Heart left ventricle (tissue), 16 donors: ENCODE measurements around the gene DSCAML1. TPM values are rescaled to one million over a fixed set of nuclear protein-coding genes. Genes with fewer than 3 reads are reported as not detected.

Experiments used
- ATAC-seq, 4 donors: fragments of 200-7000 bp; cut with Tn5 transposase; one replicate each; pipeline ENCODE4 v1.9.1; 2020 to 2022; ENCODE audit warnings: moderate library complexity in 4 of 4, mild to moderate bottlenecking in 3 of 4, moderate number of reproducible peaks in 1 of 4
- DNase-seq, 5 donors: peaks; one replicate each; pipeline ENCODE4 v3.0.0-alpha.2; 2020
- H3K27ac ChIP-seq, 12 donors: fragments of 200-600 bp; sonication (generic) in 4 of 12; one replicate each; pipeline versions ENCODE4 v1.5.0 to v1.8.0; 2016 to 2022; ENCODE audit warnings: mild to moderate bottlenecking in 2 of 12
- H3K27me3 ChIP-seq, 9 donors: fragments of 200-600 bp; sonication (generic) in 2 of 9; one replicate each; pipeline versions ENCODE4 v1.5.1 to v1.8.0; 2016 to 2022; ENCODE audit warnings: mild to moderate bottlenecking in 3 of 9
- H3K36me3 ChIP-seq, 9 donors: fragments of 200-600 bp; sonication (generic) in 2 of 9; one replicate each; pipeline versions ENCODE4 v1.5.0 to v1.8.0; 2018 to 2022; ENCODE audit warnings: mild to moderate bottlenecking in 2 of 9
- H3K4me1 ChIP-seq, 12 donors: fragments of 200-600 bp; sonication (generic) in 4 of 12; one replicate each; pipeline versions ENCODE4 v1.5.0 to v1.8.0; 2016 to 2022; ENCODE audit warnings: mild to moderate bottlenecking in 3 of 12
- H3K4me3 ChIP-seq, 12 donors: fragments of 200-600 bp; sonication (generic) in 4 of 12; one replicate each; pipeline versions ENCODE4 v1.5.0 to v1.8.0; 2017 to 2022; ENCODE audit warnings: mild to moderate bottlenecking in 9 of 12, moderate library complexity in 4 of 12
- H3K9me3 ChIP-seq, 12 donors: fragments of 200-600 bp; sonication (generic) in 4 of 12; one replicate each; pipeline versions ENCODE4 v1.5.0 to v1.8.0; 2016 to 2022; ENCODE audit warnings: mild to moderate bottlenecking in 1 of 12
- CTCF ChIP-seq, 12 donors: fragments of 200-600 bp; sonication (generic) in 4 of 12; IDR thresholded peaks; one replicate each; pipeline versions ENCODE4 v1.5.0 to v1.8.0; 2018 to 2022; ENCODE audit warnings: antibody characterized with exemption in 12 of 12, mild to moderate bottlenecking in 5 of 12
- POLR2A ChIP-seq, 2 donors: fragments of 450-650 bp; IDR thresholded peaks; one replicate each; pipeline ENCODE4 v1.6.1; 2017; ENCODE audit warnings: antibody characterized with exemption in 2 of 2, mild to moderate bottlenecking in 2 of 2, moderate library complexity in 2 of 2
- WGBS, 4 donors: extraction: QIAGEN DNeasy Blood & Tissue Kit in 2 of 4; methylation state at CpG; one replicate each; pipeline versions ENCODE4 v1.1.5 to v1.1.7; 2013 to 2018; 5-methylcytosine and 5-hydroxymethylcytosine counted together
- intact Hi-C, 10 donors: fragments of 100-400 bp; cut with DNase I; formaldehyde crosslinking; loops; one replicate each; pipeline versions ENCODE4 v1.11.1 to v1.14.2; 2022
- polyA plus RNA-seq, 2 donors: library from polyadenylated mRNA; stranded (reverse); fragments of 200-250 nt; gene quantifications; one replicate each; pipeline ENCODE4 v1.2.3, GENCODE V29; 2013
- total RNA-seq, 9 donors: library from RNA; depleted of rRNA in 2 of 9; stranded (reverse); fragments of >200 nt in 2 of 9; fragmentation: NEBNext Ultra II Directional in 3 of 9; extraction: Animal tissue kit (Norgen Biotek cat#: 25700) in 3 of 9; gene quantifications; one replicate each; pipeline versions ENCODE4 v1.1.0 to v1.2.4, GENCODE V29; 2016 to 2023
- donor health status: ischemic (EF 13 %, LVEDD 7.1; RV severe dilation, severe dysfunction).
- donor health status: healthy with polysubstance abuse.
- donor health status: DM: no; HTN: yes; CAD: no.
- donor health status: DM: no; HTN: no; CAD: no.
- donor health status: ischemic (EF 25% LVEDD 6.9; RV normal size, moderate dysfunction).
- donor health status: ischemic (EF 25% LVEDD 5.7; RV mildly dilated, moderate dysfunction).
- donor health status: healthy.
- donor health status: DM: yes; HTN: yes; CAD: no.
- donor health status: ischemic (EF 35%, LVEDD 5.7; RV mildly dilated, moderate dysfunction).
- donor health status: nonischemic (EF 11% LVEDD 7.7; RV severe dilation, severe dysfunction).
- donor health status: DM: yes; HTN: yes; CAD: no.
- donor health status: PGD.
- donor health status: ischemic (EF 29% LVEDD 5.4; RV normal size, mild dysfunction).
- donor health status: nonischemic (EF 23%, LVEDD 6.1; RV moderate dilation, normal function).

Gene DSCAML1
- total and polyA plus RNA-seq, 11 donors: 0.05 to 1.7 (median 0.76) TPM

- Histone ChIP-seq H3K27ac (no peak overlapping the region), H3K4me3 (no peak overlapping the region), H3K27me3 (no peaks in the 10 kb centered on the region), H3K4me1 (peaks cover 0 to 29% (median 9%) of the 10 kb centered on the region in 12 donors), H3K36me3 (peaks cover 0 to 50% (median 23%) of the 10 kb centered on the region in 9 donors), H3K9me3 (no peaks in the 10 kb centered on the region)
- no peak for ATAC-seq
- intact Hi-C loops: loop anchor here in 8 of 10 donors (5.0 to 10.0 kb wide), 5 partner anchors 37 to 215 kb away; partner anchors contain the start of gene FXYD6 (in 1 of the 8)
- TF ChIP-seq CTCF (IDR thresholded peaks at IDR 0.05) (no peak), POLR2A (IDR thresholded peaks at IDR 0.05) (no peak)
- DNase-seq: peak in 3 of 5 donors; percentile 1 to 20 (median 18)
- 92 to 95% (median 94%) methylated on average over 9 to 10 of the region's 10 CpGs for WGBS, 4 donors
These were observed 43.2 kb upstream of the DSCAML1 start for GRCh38 chr11:117839936-117840813.

GRCh38 chr11:117839380-117839881, 42.4 kb upstream of the DSCAML1 start:
- no peaks in the 10 kb centered on the region for H3K9me3 ChIP-seq
- intact Hi-C loops: no loop called here
- no peak overlapping the region for H3K27ac ChIP-seq
- peaks cover 0 to 29% (median 9%) of the 10 kb centered on the region in 12 donors for H3K4me1 ChIP-seq
- DNase-seq: peak in 3 of 5 donors; percentile 2 to 7 (median 4)
- peaks cover 0 to 50% (median 23%) of the 10 kb centered on the region in 9 donors for H3K36me3 ChIP-seq
- 75 to 92% (median 81%) methylated on average over 7 of the region's 7 CpGs for WGBS, 4 donors
- TF ChIP-seq CTCF (IDR thresholded peaks at IDR 0.05) (no peak), POLR2A (IDR thresholded peaks at IDR 0.05) (no peak)
- no peak overlapping the region for H3K4me3 ChIP-seq
- ATAC-seq: no peak
- H3K27me3 ChIP-seq: no peaks in the 10 kb centered on the region

- WGBS, 4 donors: 86 to 88% (median 87%) methylated on average over 8 of the region's 8 CpGs
- peaks cover 0 to 50% (median 23%) of the 10 kb centered on the region in 9 donors for H3K36me3 ChIP-seq
- TF ChIP-seq CTCF (IDR thresholded peaks at IDR 0.05) (no peak), POLR2A (IDR thresholded peaks at IDR 0.05) (no peak)
These were observed 41.9 kb upstream of the DSCAML1 start for GRCh38 chr11:117838901-117839300.

GRCh38 chr11:117837791-117838190, 40.8 kb upstream of the DSCAML1 start:
- peaks cover 0 to 50% (median 23%) of the 10 kb centered on the region in 9 donors for H3K36me3 ChIP-seq
- intact Hi-C loops: no loop called here
- WGBS, 4 donors: 81 to 91% (median 85%) methylated on average over 8 of the region's 8 CpGs

More at GRCh38 chr11:117838901-117839300, 41.9 kb upstream of the DSCAML1 start:
- ATAC-seq: no peak
- no peak overlapping the region for H3K4me3 ChIP-seq
- H3K27me3 ChIP-seq: no peaks in the 10 kb centered on the region
- DNase-seq: peak in 1 of 5 donors; percentile 1
- intact Hi-C loops: no loop called here
- no peaks in the 10 kb centered on the region for H3K9me3 ChIP-seq
- peaks cover 0 to 25% (median 5%) of the 10 kb centered on the region in 12 donors for H3K4me1 ChIP-seq
- H3K27ac ChIP-seq: no peak overlapping the region

More at GRCh38 chr11:117837791-117838190, 40.8 kb upstream of the DSCAML1 start:
- H3K27ac ChIP-seq: no peak overlapping the region
- TF ChIP-seq CTCF (IDR thresholded peaks at IDR 0.05) (no peak), POLR2A (IDR thresholded peaks at IDR 0.05) (no peak)
- no peak for ATAC-seq
- H3K4me1 ChIP-seq: peaks cover 0 to 21% (median 7%) of the 10 kb centered on the region in 12 donors
- H3K4me3 ChIP-seq: no peak overlapping the region
- H3K27me3 ChIP-seq: no peaks in the 10 kb centered on the region
- H3K9me3 ChIP-seq: no peaks in the 10 kb centered on the region
- DNase-seq: peak in 3 of 5 donors; percentile 5 to 15 (median 13)
